Right lobe of liver (tissue), 4 donors: ENCODE data around the gene VARS2.

Experiments used
- POLR2A ChIP-seq: fragments of 450-650 bp; IDR thresholded peaks from one replicate; pipeline ENCODE4 v1.6.1; 2017; ENCODE audit warnings: antibody characterized with exemption, mild to moderate bottlenecking
- TF ChIP-seq, protein P1 (sequence below), 4 donors: fragments of 200-600 bp in 3 of 4; fragments of 450-650 bp in 1 of 4; IDR thresholded peaks; one replicate each; pipeline versions ENCODE4 v1.5.1 to v1.8.0; 2016 to 2022; ENCODE audit warnings: antibody characterized with exemption in 4 of 4, mild to moderate bottlenecking in 2 of 4
- donor health status: DM: no; HTN: no; CAD: no.
- donor health status: DM: no; HTN: no; CAD: no.
- donor health status: DM: no; HTN: yes; CAD: no.

GRCh38 chr6:30875244-30876038 lies 38.6 kb upstream of the VARS2 start:
- TF ChIP-seq, protein P1, sequence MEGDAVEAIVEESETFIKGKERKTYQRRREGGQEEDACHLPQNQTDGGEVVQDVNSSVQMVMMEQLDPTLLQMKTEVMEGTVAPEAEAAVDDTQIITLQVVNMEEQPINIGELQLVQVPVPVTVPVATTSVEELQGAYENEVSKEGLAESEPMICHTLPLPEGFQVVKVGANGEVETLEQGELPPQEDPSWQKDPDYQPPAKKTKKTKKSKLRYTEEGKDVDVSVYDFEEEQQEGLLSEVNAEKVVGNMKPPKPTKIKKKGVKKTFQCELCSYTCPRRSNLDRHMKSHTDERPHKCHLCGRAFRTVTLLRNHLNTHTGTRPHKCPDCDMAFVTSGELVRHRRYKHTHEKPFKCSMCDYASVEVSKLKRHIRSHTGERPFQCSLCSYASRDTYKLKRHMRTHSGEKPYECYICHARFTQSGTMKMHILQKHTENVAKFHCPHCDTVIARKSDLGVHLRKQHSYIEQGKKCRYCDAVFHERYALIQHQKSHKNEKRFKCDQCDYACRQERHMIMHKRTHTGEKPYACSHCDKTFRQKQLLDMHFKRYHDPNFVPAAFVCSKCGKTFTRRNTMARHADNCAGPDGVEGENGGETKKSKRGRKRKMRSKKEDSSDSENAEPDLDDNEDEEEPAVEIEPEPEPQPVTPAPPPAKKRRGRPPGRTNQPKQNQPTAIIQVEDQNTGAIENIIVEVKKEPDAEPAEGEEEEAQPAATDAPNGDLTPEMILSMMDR (IDR thresholded peaks at IDR 0.05), result no peak
- no peak for TF ChIP-seq POLR2A
